Naive thymus-derived CD4-positive, alpha-beta T cell (primary cell): ENCODE measurements around the gene WRAP73. TPM values are rescaled to one million over a fixed set of nuclear protein-coding genes. Genes with fewer than 3 reads are reported as not detected.

Source experiments
- ATAC-seq: fragments of 150-1000 bp; cut with Tn5 transposase; 2 replicates; pipeline ENCODE4 v1.10.0; 2021; ENCODE audit warnings: mild to moderate bottlenecking, moderate library complexity
- CTCF ChIA-PET: fragments of 350-600 bp; sonication (Branson Sonifier 250); formaldehyde crosslinking; loops from one replicate; lab custom pipeline; 2021; ENCODE audit warnings: antibody characterized with exemption; lab: Charles Lee
- POLR2A ChIA-PET: fragments of 350-600 bp; sonication (Branson Sonifier 250); formaldehyde crosslinking; loops from one replicate; lab custom pipeline; 2021; ENCODE audit warnings: antibody characterized with exemption, inconsistent platforms; lab: Charles Lee
- DNase-seq, 9 donors: peaks; one replicate each; pipeline versions ENCODE4 v3.0.0 to v3.0.0-alpha.2; 2020 to 2022; ENCODE audit warnings: mixed read lengths in 1 of 9
- H3K27ac ChIP-seq: one replicate; pipeline ENCODE4 v1.7.0; 2013; ENCODE audit warnings: mild to moderate bottlenecking, low read depth, low read length, moderate library complexity
- H3K27me3 ChIP-seq, 2 donors: one replicate each; pipeline ENCODE4 v1.7.0; 2013; ENCODE audit warnings: low read length in 2 of 2, mild to moderate bottlenecking in 2 of 2, moderate library complexity in 2 of 2; ENCODE audit not compliant: control insufficient read depth in 2 of 2, insufficient read depth in 2 of 2
- H3K36me3 ChIP-seq, 3 experiments: 1 replicate in 2 of 3; 2 replicates in 1 of 3; pipeline ENCODE4 v1.7.0; 2013; ENCODE audit warnings: low read length in 3 of 3, mild to moderate bottlenecking in 3 of 3, moderate library complexity in 1 of 3; ENCODE audit not compliant: insufficient read depth in 3 of 3, control insufficient read depth in 2 of 3
- H3K4me1 ChIP-seq, 2 donors: one replicate each; pipeline ENCODE4 v1.7.0; 2013; ENCODE audit warnings: low read length in 2 of 2, mild to moderate bottlenecking in 2 of 2, moderate library complexity in 1 of 2; ENCODE audit not compliant: control insufficient read depth in 2 of 2, insufficient read depth in 2 of 2
- H3K4me3 ChIP-seq: 2 replicates; pipeline ENCODE4 v1.7.0; 2013; ENCODE audit warnings: mild to moderate bottlenecking, low read length
- H3K9me3 ChIP-seq, 3 experiments: 1 replicate in 2 of 3; 2 replicates in 1 of 3; pipeline ENCODE4 v1.7.0; 2013; ENCODE audit warnings: low read length in 3 of 3; ENCODE audit not compliant: control insufficient read depth in 2 of 3
- H3K27ac Mint-ChIP-seq, 9 donors: one replicate each; pipeline ENCODE4 v1.8.0; 2020 to 2022; ENCODE audit warnings: mixed read lengths in 9 of 9, mild to moderate bottlenecking in 8 of 9, moderate library complexity in 5 of 9, inconsistent platforms in 2 of 9
- H3K27me3 Mint-ChIP-seq, 5 donors: one replicate each; pipeline ENCODE4 v1.8.0; 2021 to 2022; ENCODE audit warnings: mixed read lengths in 5 of 5, mild to moderate bottlenecking in 1 of 5
- H3K36me3 Mint-ChIP-seq, 5 donors: one replicate each; pipeline ENCODE4 v1.8.0; 2020 to 2022; ENCODE audit warnings: mixed read lengths in 5 of 5, mild to moderate bottlenecking in 3 of 5, inconsistent platforms in 1 of 5
- H3K4me1 Mint-ChIP-seq, 7 donors: one replicate each; pipeline ENCODE4 v1.8.0; 2020 to 2022; ENCODE audit warnings: mixed read lengths in 7 of 7, mild to moderate bottlenecking in 3 of 7, inconsistent platforms in 1 of 7
- H3K4me3 Mint-ChIP-seq, 10 donors: one replicate each; pipeline ENCODE4 v1.8.0; 2020 to 2022; ENCODE audit warnings: mild to moderate bottlenecking in 10 of 10, mixed read lengths in 10 of 10, moderate library complexity in 6 of 10, inconsistent platforms in 2 of 10
- H3K9me3 Mint-ChIP-seq, 11 donors: one replicate each; pipeline ENCODE4 v1.8.0; 2020 to 2022; ENCODE audit warnings: mixed read lengths in 11 of 11, mild to moderate bottlenecking in 4 of 11, inconsistent platforms in 1 of 11, moderate library complexity in 1 of 11
- intact Hi-C, 2 donors: fragments of 100-400 bp; cut with micrococcal nuclease; formaldehyde crosslinking; loops; one replicate each; pipeline ENCODE4 v1.15.1; 2023
- polyA plus RNA-seq, 2 donors: library from polyadenylated mRNA; unstranded; fragments of 300-500 nt; fragmentation: Illumina TruSeq; gene quantifications; one replicate each; pipeline ENCODE4 v1.2.3, GENCODE V29; 2021
- total RNA-seq, 6 experiments: library from RNA in 5 of 6; stranded (reverse) in 5 of 6; gene quantifications; 1 replicate in 5 of 6; 2 replicates in 1 of 6; pipeline ENCODE4 v1.2.3 and lab custom pipeline; 2021 to 2026

WRAP73 gene
- total and polyA plus RNA-seq, 7 experiments from 2014 or later, result 25.5 to 42.0 (median 36.3) TPM

- H3K4me3 ChIP-seq, result no peak overlapping the region
- no peak for DNase-seq
- intact Hi-C loops, result no loop called here
- no peaks in the 10 kb centered on the region for H3K9me3 ChIP-seq
- H3K36me3 ChIP-seq, result no peaks in the 10 kb centered on the region
- H3K27ac Mint-ChIP-seq, result no peak overlapping the region
- peaks cover 0 to 3% (median 0%) of the 10 kb centered on the region in 5 donors for H3K27me3 Mint-ChIP-seq
- CTCF ChIA-PET, result no interaction called here
- POLR2A ChIA-PET, result no interaction called here
- no peak for ATAC-seq
- H3K36me3 Mint-ChIP-seq, result no peaks in the 10 kb centered on the region
- H3K4me1 ChIP-seq, result peaks cover 7 to 22% of the 10 kb centered on the region in 2 donors
- no peaks in the 10 kb centered on the region for H3K27me3 ChIP-seq
- no peak overlapping the region for H3K27ac ChIP-seq
- H3K9me3 Mint-ChIP-seq, result no peaks in the 10 kb centered on the region
- peaks cover 4 to 11% (median 11%) of the 10 kb centered on the region in 7 donors for H3K4me1 Mint-ChIP-seq
- H3K4me3 Mint-ChIP-seq, result no peak overlapping the region
Observed at GRCh38 chr1:3602375-3602774, 47.5 kb downstream of the WRAP73 start.

- H3K4me1 Mint-ChIP-seq, result peaks cover 9 to 17% (median 14%) of the 10 kb centered on the region in 7 donors
- intact Hi-C loops, result no loop called here
- DNase-seq (no peak), ATAC-seq (no peak)
- Histone ChIP-seq H3K27me3 (no peaks in the 10 kb centered on the region), H3K4me1 (peaks cover 7 to 28% of the 10 kb centered on the region in 2 donors), H3K4me3 (no peak overlapping the region), H3K36me3 (no peaks in the 10 kb centered on the region), H3K9me3 (no peaks in the 10 kb centered on the region), H3K27ac (no peak overlapping the region)
- no peaks in the 10 kb centered on the region for H3K36me3 Mint-ChIP-seq
- ChIA-PET POLR2A (no interaction called here), CTCF (no interaction called here)
- no peaks in the 10 kb centered on the region for H3K9me3 Mint-ChIP-seq
- H3K27me3 Mint-ChIP-seq, result peaks cover 0 to 2% (median 0%) of the 10 kb centered on the region in 5 donors
- H3K27ac Mint-ChIP-seq, result no peak overlapping the region
- peak overlapping the region in 1 of 10 donors; percentile 18 for H3K4me3 Mint-ChIP-seq
Observed at GRCh38 chr1:3601743-3602142, 48.2 kb downstream of the WRAP73 start.

DNA sequence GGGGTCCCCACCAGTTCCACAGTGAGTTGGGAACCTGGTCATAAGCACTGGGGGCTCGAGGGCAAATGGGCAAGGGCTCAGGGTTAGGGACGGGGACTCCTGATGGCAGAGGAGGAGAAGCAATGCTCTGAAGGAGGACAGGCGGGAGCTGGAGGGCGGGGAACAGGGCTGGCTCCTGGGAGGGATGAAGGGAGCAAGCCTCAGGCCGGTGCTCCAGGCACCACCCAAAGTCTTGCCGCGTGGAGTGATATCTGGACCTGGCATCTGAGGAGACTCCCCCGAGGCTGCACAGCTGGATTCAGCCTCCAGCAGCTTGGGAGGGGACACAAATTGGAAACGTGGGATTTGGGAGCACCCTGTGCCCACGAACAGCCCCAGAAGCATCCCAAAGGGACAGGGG, 49.5 kb downstream of the WRAP73 start:
- intact Hi-C loops, result no loop called here
- DNase-seq, result no peak
- Histone ChIP-seq H3K9me3 (no peaks in the 10 kb centered on the region), H3K36me3 (no peaks in the 10 kb centered on the region), H3K27ac (no peak overlapping the region), H3K27me3 (no peaks in the 10 kb centered on the region), H3K4me1 (peaks cover 7 to 29% of the 10 kb centered on the region in 2 donors), H3K4me3 (no peak overlapping the region)
- ChIA-PET POLR2A (no interaction called here), CTCF (interaction anchor here (1.9 kb wide), 1 partner anchor 19 kb away, joined by 7 read pairs; no protein-coding TSS in a partner anchor)
- Mint-ChIP-seq H3K36me3 (no peaks in the 10 kb centered on the region), H3K4me3 (peak overlapping the region in 1 of 10 donors; percentile 30), H3K27ac (no peak overlapping the region), H3K4me1 (peaks cover 9 to 18% (median 14%) of the 10 kb centered on the region in 7 donors), H3K9me3 (no peaks in the 10 kb centered on the region), H3K27me3 (peaks cover 0 to 2% (median 0%) of the 10 kb centered on the region in 5 donors)
- ATAC-seq, result no peak

GRCh38 chr1:3599816-3600215, 50.1 kb downstream of the WRAP73 start:
- ChIA-PET POLR2A (no interaction called here), CTCF (interaction anchor here (1.9 kb wide), 1 partner anchor 19 kb away, joined by 7 read pairs; no protein-coding TSS in a partner anchor)
- H3K27me3 Mint-ChIP-seq, result peaks cover 0 to 2% (median 0%) of the 10 kb centered on the region in 5 donors
- H3K4me1 Mint-ChIP-seq, result peaks cover 9 to 18% (median 14%) of the 10 kb centered on the region in 7 donors
- H3K4me1 ChIP-seq, result peaks cover 7 to 29% of the 10 kb centered on the region in 2 donors
- no peaks in the 10 kb centered on the region for H3K9me3 ChIP-seq
- no peak overlapping the region for H3K4me3 ChIP-seq
- no peak overlapping the region for H3K27ac Mint-ChIP-seq
- no peak overlapping the region for H3K27ac ChIP-seq
- H3K36me3 ChIP-seq, result no peaks in the 10 kb centered on the region
- no peak overlapping the region for H3K4me3 Mint-ChIP-seq
- no peaks in the 10 kb centered on the region for H3K27me3 ChIP-seq
- H3K9me3 Mint-ChIP-seq, result no peaks in the 10 kb centered on the region
- H3K36me3 Mint-ChIP-seq, result no peaks in the 10 kb centered on the region
- ATAC-seq (no peak), DNase-seq (no peak)
- intact Hi-C loops, result no loop called here

DNA sequence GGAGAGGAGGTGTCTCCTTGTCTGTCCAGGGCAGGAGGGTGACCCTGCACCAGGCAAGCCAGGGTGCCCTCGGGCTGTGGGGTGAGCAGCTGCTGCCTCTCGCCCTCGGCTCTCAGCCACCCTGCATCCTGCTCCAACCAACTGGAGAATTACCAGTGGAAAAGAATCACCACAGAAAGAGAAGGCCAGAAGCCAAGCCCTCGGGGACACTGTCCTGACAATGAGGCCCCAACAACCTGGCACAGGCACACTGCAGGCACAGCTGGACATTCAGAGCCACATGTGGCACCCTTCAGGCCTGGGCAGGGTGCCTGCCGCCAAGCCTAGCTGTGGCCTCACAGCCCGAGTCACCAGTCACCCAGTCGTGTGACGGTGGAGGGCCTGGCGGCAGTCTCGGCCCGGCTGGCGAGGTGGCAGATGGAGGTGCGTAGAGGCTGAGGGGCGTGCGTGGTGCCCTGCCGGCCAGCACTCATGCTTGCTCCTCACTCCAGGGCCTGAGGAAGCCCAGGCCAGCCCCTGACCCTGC, 50.6 kb downstream of the WRAP73 start:
- ATAC-seq (no peak), DNase-seq (no peak)
- Histone ChIP-seq H3K4me3 (no peak overlapping the region), H3K27me3 (no peaks in the 10 kb centered on the region), H3K9me3 (no peaks in the 10 kb centered on the region), H3K36me3 (no peaks in the 10 kb centered on the region), H3K27ac (no peak overlapping the region), H3K4me1 (peaks cover 7 to 29% of the 10 kb centered on the region in 2 donors)
- H3K4me3 Mint-ChIP-seq, result peak overlapping the region in 1 of 10 donors; percentile 85
- intact Hi-C loops, result no loop called here
- ChIA-PET POLR2A (no interaction called here), CTCF (interaction anchor here (0.8 to 1.9 kb wide), 2 partner anchors 20 to 79 kb away, joined by 3 to 7 read pairs; no protein-coding TSS in a partner anchor)
- peaks cover 0 to 2% (median 0%) of the 10 kb centered on the region in 5 donors for H3K27me3 Mint-ChIP-seq
- H3K36me3 Mint-ChIP-seq, result no peaks in the 10 kb centered on the region
- H3K9me3 Mint-ChIP-seq, result no peaks in the 10 kb centered on the region
- H3K4me1 Mint-ChIP-seq, result peaks cover 9 to 18% (median 14%) of the 10 kb centered on the region in 7 donors
- H3K27ac Mint-ChIP-seq, result peak overlapping the region in 1 of 9 donors; percentile 46

DNA sequence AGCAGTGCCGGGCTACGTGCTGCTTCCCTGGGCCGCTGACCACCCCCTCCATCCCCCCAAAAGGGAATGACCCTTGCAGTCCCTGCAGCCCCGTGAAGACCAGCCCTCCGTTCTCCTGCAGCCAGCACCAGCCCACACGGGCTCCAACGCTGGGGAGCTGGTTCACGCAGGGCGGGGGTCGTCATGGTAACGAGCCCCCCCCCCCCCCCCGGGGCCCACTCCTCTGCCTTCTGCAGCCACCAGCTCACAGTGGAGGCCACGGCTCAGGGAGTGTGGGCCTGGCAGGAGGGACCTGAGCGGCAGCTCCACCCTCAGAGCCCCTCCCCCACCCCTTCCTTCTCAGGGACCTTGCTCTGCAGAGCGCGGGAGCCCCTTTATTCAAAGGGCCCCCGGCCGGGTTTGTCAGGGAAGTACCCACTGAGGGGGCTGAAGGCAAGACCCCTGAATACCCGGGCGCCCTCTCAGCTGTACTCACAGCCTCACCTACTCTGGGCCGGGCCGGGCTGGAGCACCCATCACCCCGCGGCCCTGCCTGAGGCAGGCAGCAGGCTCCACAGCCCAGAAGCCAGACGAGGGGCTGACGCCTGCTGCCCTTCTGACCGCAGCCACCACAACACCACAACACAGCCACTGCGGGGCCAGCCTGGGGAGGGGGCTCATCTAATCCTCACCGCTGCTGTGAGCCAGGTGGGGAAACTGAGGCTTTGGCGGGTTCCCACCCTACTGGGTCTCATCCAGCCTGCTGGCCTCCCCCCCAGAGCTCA, 51.2 kb downstream of the WRAP73 start:
- ATAC-seq, result no peak

More for the DNA sequence above, 51.2 kb downstream of the WRAP73 start:
- peak overlapping the region in 4 of 9 donors; percentile 46 to 90 (median 63) for H3K27ac Mint-ChIP-seq
- no peaks in the 10 kb centered on the region for H3K36me3 Mint-ChIP-seq
- ChIA-PET POLR2A (interaction anchor here (0.8 to 1.6 kb wide), 2 partner anchors 11 to 22 kb away, joined by 3 to 5 read pairs; no protein-coding TSS in a partner anchor), CTCF (interaction anchor here (0.8 to 1.9 kb wide), 3 partner anchors 16 to 79 kb away, joined by 3 to 7 read pairs (median 3); no protein-coding TSS in a partner anchor)
- no peaks in the 10 kb centered on the region for H3K36me3 ChIP-seq
- H3K9me3 ChIP-seq, result no peaks in the 10 kb centered on the region
- H3K4me3 Mint-ChIP-seq, result peak overlapping the region in 8 of 10 donors; percentile 72 to 94 (median 84)
- DNase-seq, result no peak
- H3K9me3 Mint-ChIP-seq, result no peaks in the 10 kb centered on the region
- H3K27me3 ChIP-seq, result no peaks in the 10 kb centered on the region
- H3K27me3 Mint-ChIP-seq, result peaks cover 0 to 2% (median 0%) of the 10 kb centered on the region in 5 donors
- no peak overlapping the region for H3K27ac ChIP-seq
- peaks cover 7 to 29% of the 10 kb centered on the region in 2 donors for H3K4me1 ChIP-seq
- peaks cover 9 to 18% (median 14%) of the 10 kb centered on the region in 7 donors for H3K4me1 Mint-ChIP-seq
- intact Hi-C loops, result no loop called here
- peak overlapping the region; percentile 37 for H3K4me3 ChIP-seq
